Left lung (tissue), 10 donors: ENCODE data around the gene PPP1R18. TPM values are rescaled to one million over a fixed set of nuclear protein-coding genes. Genes with fewer than 3 reads are reported as not detected.
A peak's percentile ranks its signal among the peaks of the same experiment; 100 is the strongest.

Experiments
- ATAC-seq: fragments of 200-7000 bp; cut with Tn5 transposase; one replicate; pipeline ENCODE4 v1.9.1; 2020; ENCODE audit warnings: moderate library complexity
- DNase-seq, 4 donors: peaks; one replicate each; pipeline ENCODE4 v3.0.0-alpha.2; 2013 to 2020
- H3K27ac ChIP-seq, 2 donors: fragments of 200-600 bp; sonication (generic) in 1 of 2; one replicate each; pipeline versions ENCODE4 v1.5.0 to v1.8.0; 2020 to 2021
- H3K27me3 ChIP-seq, 2 donors: fragments of 200-600 bp; sonication (generic) in 1 of 2; one replicate each; pipeline versions ENCODE4 v1.5.0 to v1.8.0; 2020 to 2021
- H3K36me3 ChIP-seq, 2 donors: fragments of 200-600 bp; sonication (generic) in 1 of 2; one replicate each; pipeline versions ENCODE4 v1.5.0 to v1.8.0; 2020 to 2021
- H3K4me1 ChIP-seq, 2 donors: fragments of 200-600 bp; one replicate each; pipeline ENCODE4 v1.8.0; 2021
- H3K4me3 ChIP-seq, 2 donors: fragments of 200-600 bp; sonication (generic) in 1 of 2; one replicate each; pipeline versions ENCODE4 v1.5.0 to v1.8.0; 2020 to 2021; ENCODE audit warnings: mild to moderate bottlenecking in 1 of 2
- H3K9me3 ChIP-seq, 2 donors: fragments of 200-600 bp; sonication (generic) in 1 of 2; one replicate each; pipeline versions ENCODE4 v1.5.0 to v1.8.0; 2020 to 2021
- intact Hi-C, 2 donors: fragments of 100-400 bp; cut with DNase I; formaldehyde crosslinking; loops; one replicate each; pipeline versions ENCODE4 v1.11.2 to v1.14.2; 2022
- polyA plus RNA-seq, 6 donors: library from polyadenylated mRNA; unstranded; fragments of 120-200 nt; gene quantifications; one replicate each; pipeline ENCODE4 v1.2.1, GENCODE V29; 2013; ENCODE audit not compliant: insufficient read length in 6 of 6
- total RNA-seq, 2 donors: library from RNA; stranded (reverse); fragmentation: NEBNext Ultra II Directional; extraction: Animal tissue kit (Norgen Biotek cat#: 25700); gene quantifications; one replicate each; pipeline ENCODE4 v1.2.1, GENCODE V29; 2021
- TF ChIP-seq, protein P1 (sequence below), 2 donors: fragments of 200-600 bp; sonication (generic) in 1 of 2; IDR thresholded peaks; one replicate each; pipeline versions ENCODE4 v1.5.0 to v1.8.0; 2021; ENCODE audit warnings: antibody characterized with exemption in 2 of 2
- donor health status: DM: no; HTN: yes; CAD: no.
- donor health status: DM: no; HTN: no; CAD: no.

The PPP1R18 gene
- total and polyA plus RNA-seq, 8 donors, result 36.7 to 117 (median 42.8) TPM

DNA sequence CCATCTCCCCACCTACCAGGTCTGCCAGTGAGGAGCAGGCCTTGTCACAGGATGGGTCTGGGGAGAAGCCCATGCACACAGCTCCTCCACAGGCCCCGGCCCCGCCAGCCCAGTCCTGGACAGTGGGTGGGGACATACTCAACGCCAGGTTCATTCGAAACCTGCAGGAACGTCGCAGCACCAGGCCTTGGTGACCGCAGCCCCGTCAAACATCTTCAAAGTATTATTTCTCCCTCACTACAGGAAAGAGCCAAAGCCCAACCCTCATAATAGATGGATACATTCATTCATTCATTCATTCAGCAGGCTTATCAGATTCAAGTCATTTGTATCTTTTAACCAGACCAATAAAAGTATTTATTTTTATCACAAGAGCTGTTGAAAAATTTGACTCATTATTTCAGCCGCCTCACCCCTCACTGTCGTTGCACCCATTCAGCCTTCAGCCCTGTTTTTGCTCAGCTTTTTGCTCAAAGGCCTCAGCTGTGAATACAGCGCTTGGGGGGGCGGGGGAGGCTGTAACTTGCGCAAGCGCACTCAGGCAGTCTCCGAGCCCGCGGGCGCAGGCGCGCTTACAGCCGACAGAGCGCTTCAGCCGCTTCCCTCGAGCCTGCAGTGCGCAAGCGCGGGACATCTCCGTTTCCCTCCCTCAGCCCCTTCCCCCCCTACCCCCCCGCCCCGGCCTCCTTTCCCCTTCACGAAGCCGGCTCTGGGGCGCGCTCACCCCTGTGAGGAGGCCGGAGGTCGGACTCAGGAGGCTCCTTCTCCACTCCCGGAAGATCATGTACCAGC lies 39.8 kb downstream of the PPP1R18 start, which contains the start of gene C6orf136:
Gene C6orf136 (plus strand): TSS at position 684 of the 792 bp plus-strand sequence. CDS start 99 bp downstream, at position 783.
- H3K27ac ChIP-seq, result peak within 1 kb of the TSS; percentile 85 to 91
- DNase-seq, result peak; percentile 83 to 98 (median 94)
- peak within 1 kb of the TSS; percentile 94 to 99 for H3K4me3 ChIP-seq
- intact Hi-C loops, result no loop called here
- H3K9me3 ChIP-seq, result no peaks in the 10 kb centered on the region
- no peaks in the 10 kb centered on the region for H3K27me3 ChIP-seq
- H3K4me1 ChIP-seq, result peaks cover 4 to 42% of the 10 kb centered on the region in 2 donors
- TF ChIP-seq, protein P1, sequence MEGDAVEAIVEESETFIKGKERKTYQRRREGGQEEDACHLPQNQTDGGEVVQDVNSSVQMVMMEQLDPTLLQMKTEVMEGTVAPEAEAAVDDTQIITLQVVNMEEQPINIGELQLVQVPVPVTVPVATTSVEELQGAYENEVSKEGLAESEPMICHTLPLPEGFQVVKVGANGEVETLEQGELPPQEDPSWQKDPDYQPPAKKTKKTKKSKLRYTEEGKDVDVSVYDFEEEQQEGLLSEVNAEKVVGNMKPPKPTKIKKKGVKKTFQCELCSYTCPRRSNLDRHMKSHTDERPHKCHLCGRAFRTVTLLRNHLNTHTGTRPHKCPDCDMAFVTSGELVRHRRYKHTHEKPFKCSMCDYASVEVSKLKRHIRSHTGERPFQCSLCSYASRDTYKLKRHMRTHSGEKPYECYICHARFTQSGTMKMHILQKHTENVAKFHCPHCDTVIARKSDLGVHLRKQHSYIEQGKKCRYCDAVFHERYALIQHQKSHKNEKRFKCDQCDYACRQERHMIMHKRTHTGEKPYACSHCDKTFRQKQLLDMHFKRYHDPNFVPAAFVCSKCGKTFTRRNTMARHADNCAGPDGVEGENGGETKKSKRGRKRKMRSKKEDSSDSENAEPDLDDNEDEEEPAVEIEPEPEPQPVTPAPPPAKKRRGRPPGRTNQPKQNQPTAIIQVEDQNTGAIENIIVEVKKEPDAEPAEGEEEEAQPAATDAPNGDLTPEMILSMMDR (IDR thresholded peaks at IDR 0.05), result no peak
- peaks cover 0 to 31% of the 10 kb centered on the region in 2 donors for H3K36me3 ChIP-seq
- peak; percentile 92 for ATAC-seq

DNA sequence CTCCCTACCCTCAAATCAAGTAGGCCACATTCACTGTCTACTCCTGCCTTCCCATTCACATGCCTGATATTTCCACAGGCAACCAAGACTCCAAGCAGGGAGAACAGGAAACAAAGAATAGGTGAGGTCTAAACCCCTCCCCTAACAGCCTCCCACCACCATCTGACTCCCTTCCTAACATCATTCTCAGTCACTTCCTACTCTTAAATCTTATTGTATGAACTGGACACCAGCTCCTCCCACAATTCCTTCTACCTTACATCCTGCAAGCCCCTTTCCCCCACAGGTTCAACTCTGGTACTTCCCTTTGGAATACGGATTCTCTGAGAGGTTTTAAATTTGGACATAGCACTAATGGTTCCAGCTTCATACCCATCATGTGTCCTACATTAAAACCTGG lies 40.5 kb downstream of the PPP1R18 start:
- H3K27me3 ChIP-seq, result no peaks in the 10 kb centered on the region
- H3K4me3 ChIP-seq, result peak overlapping the region in 1 of 2 donors; percentile 94
- no peaks in the 10 kb centered on the region for H3K9me3 ChIP-seq
- ATAC-seq (no peak), DNase-seq (no peak)
- H3K4me1 ChIP-seq, result peaks cover 4 to 42% of the 10 kb centered on the region in 2 donors
- H3K36me3 ChIP-seq, result peaks cover 0 to 31% of the 10 kb centered on the region in 2 donors
- intact Hi-C loops, result no loop called here
- TF ChIP-seq, protein P1 (IDR thresholded peaks at IDR 0.05), result no peak
- H3K27ac ChIP-seq, result no peak overlapping the region

DNA sequence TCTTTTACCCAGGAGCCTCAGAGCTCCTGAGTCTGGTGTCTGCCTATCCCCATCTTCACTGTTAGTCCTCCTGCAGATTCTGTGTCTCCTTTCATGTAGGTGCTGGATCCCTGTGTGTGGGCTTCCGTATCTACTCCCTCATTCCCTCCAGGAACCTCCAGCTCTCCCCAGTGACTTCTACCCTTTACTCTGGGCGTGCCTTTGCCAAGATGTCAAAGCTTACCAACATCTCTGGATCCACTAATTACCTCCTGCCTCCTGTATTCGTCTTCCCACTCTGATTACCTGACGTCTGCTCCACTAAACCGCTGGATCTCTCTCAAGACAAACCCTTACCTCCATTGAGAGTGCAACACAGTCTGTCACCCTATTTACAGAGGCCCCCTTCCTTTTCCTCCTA lies 41.7 kb downstream of the PPP1R18 start:
- ATAC-seq, result no peak
- peaks cover 0 to 30% of the 10 kb centered on the region in 2 donors for H3K36me3 ChIP-seq

DNA sequence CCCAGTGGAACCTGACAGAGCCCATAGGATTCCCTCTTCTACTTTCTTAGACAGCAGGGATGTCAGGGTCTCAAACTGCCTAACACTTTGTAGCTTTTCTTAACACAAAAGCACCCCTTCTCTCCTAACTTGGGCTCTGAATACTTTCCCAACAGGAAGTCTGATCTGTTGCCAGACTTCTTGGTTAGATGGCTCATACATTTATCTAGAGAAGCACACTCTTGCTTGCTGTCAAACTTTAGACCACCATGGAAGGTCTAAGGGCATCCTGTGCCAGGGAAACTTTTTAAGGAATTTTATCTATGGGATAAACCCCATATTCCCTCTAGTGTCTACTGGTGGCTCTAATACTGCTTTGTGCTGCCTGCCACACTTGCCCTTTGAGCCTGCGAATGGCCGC lies 42.8 kb downstream of the PPP1R18 start:
- TF ChIP-seq, protein P1 (IDR thresholded peaks at IDR 0.05), result no peak
- Histone ChIP-seq H3K27me3 (no peaks in the 10 kb centered on the region), H3K27ac (peak overlapping the region in 1 of 2 donors; percentile 38), H3K36me3 (peaks cover 0 to 40% of the 10 kb centered on the region in 2 donors), H3K4me3 (no peak overlapping the region), H3K9me3 (no peaks in the 10 kb centered on the region), H3K4me1 (peaks cover 4 to 42% of the 10 kb centered on the region in 2 donors)
- DNase-seq (no peak), ATAC-seq (no peak)
- intact Hi-C loops, result no loop called here

More for the DNA sequence above, 41.7 kb downstream of the PPP1R18 start:
- Histone ChIP-seq H3K27ac (no peak overlapping the region), H3K4me1 (peaks cover 4 to 42% of the 10 kb centered on the region in 2 donors), H3K9me3 (no peaks in the 10 kb centered on the region), H3K4me3 (no peak overlapping the region), H3K27me3 (no peaks in the 10 kb centered on the region)
- no peak for DNase-seq
- intact Hi-C loops, result no loop called here
- TF ChIP-seq, protein P1 (IDR thresholded peaks at IDR 0.05), result no peak

DNA sequence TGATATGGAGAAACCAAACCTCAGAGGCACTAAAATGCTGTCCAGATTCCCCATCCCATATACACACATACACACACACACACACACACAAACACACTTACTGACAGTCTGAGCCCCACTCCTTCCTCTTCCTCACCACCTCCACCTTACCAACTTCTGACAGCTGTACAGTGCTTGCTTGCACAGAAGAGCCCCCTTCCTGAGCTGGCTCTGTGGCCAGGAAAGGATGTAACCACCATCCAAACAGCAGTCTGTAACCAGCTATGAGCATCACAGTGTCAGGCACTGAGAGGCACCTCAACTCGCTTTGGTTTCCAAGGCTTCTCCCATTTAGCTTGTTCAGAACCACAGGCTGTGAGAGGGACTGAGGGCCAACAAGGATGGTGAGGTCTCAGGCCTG lies 45.4 kb downstream of the PPP1R18 start:
- intact Hi-C loops, result no loop called here
- Histone ChIP-seq H3K36me3 (peaks cover 0 to 41% of the 10 kb centered on the region in 2 donors), H3K4me3 (no peak overlapping the region), H3K4me1 (peaks cover 0 to 26% of the 10 kb centered on the region in 2 donors), H3K27ac (no peak overlapping the region), H3K9me3 (no peaks in the 10 kb centered on the region), H3K27me3 (no peaks in the 10 kb centered on the region)
- TF ChIP-seq, protein P1 (IDR thresholded peaks at IDR 0.05), result no peak
- DNase-seq (no peak), ATAC-seq (no peak)
